Activated naive CD8-positive, alpha-beta T cell treated with anti-CD3 and anti-CD28 coated beads, Interleukin-2, amount 10 ng/mL, durations not matched to agents 7 days and 5 days (primary cell): Measurements from ENCODE around the gene PARD3B. TPM values are rescaled to one million over a fixed set of nuclear protein-coding genes. Genes with fewer than 3 reads are reported as not detected.

Experiments
- ATAC-seq: fragments of 150-1000 bp; cut with Tn5 transposase; one replicate; pipeline ENCODE4 v1.10.0; 2021; ENCODE audit warnings: low read depth, moderate library complexity
- POLR2A ChIA-PET: fragments of 350-600 bp; sonication (Branson Sonifier 250); formaldehyde crosslinking; loops from one replicate; lab custom pipeline; 2021; ENCODE audit warnings: antibody characterized with exemption; lab: Charles Lee
- DNase-seq: peaks from one replicate; pipeline ENCODE4 v3.0.0; 2021
- H3K27ac Mint-ChIP-seq: one replicate; pipeline ENCODE4 v1.8.0; 2022; ENCODE audit warnings: mild to moderate bottlenecking, mixed read lengths
- H3K27me3 Mint-ChIP-seq: one replicate; pipeline ENCODE4 v1.8.0; 2022; ENCODE audit warnings: mild to moderate bottlenecking, moderate library complexity, mixed read lengths
- H3K36me3 Mint-ChIP-seq: one replicate; pipeline ENCODE4 v1.8.0; 2021; ENCODE audit warnings: mild to moderate bottlenecking, mixed read lengths
- H3K4me1 Mint-ChIP-seq: one replicate; pipeline ENCODE4 v1.8.0; 2021; ENCODE audit warnings: mixed read lengths
- H3K4me3 Mint-ChIP-seq: one replicate; pipeline ENCODE4 v1.8.0; 2022; ENCODE audit warnings: mild to moderate bottlenecking, moderate library complexity, mixed read lengths
- H3K9me3 Mint-ChIP-seq: one replicate; pipeline ENCODE4 v1.8.0; 2021; ENCODE audit warnings: mixed read lengths
- total RNA-seq, 2 experiments: library from RNA; stranded (reverse); gene quantifications; one replicate each; pipeline ENCODE4 v1.2.3, GENCODE V29; 2021

PARD3B gene
- total RNA-seq, 2 experiments from 2014 or later = 0.55 to 1.0 TPM

GRCh38 chr2:205571360-205571959 lies 1026.2 kb downstream of the PARD3B start:
- Mint-ChIP-seq H3K36me3 (no peaks in the 10 kb centered on the region), H3K27ac (no peak overlapping the region), H3K4me3 (no peak overlapping the region), H3K27me3 (no peaks in the 10 kb centered on the region), H3K9me3 (peaks cover 1% of the 10 kb centered on the region), H3K4me1 (peaks cover 2% of the 10 kb centered on the region)
- POLR2A ChIA-PET = no interaction called here
- no peak for DNase-seq
- ATAC-seq = no peak

GRCh38 chr2:205574001-205574400 lies 1028.7 kb downstream of the PARD3B start:
- peaks cover 2% of the 10 kb centered on the region for H3K9me3 Mint-ChIP-seq
- H3K4me3 Mint-ChIP-seq = no peak overlapping the region
- DNase-seq = no peak
- ATAC-seq = no peak
- H3K36me3 Mint-ChIP-seq = no peaks in the 10 kb centered on the region
- H3K27ac Mint-ChIP-seq = no peak overlapping the region
- H3K27me3 Mint-ChIP-seq = no peaks in the 10 kb centered on the region
- POLR2A ChIA-PET = no interaction called here
- H3K4me1 Mint-ChIP-seq = no peaks in the 10 kb centered on the region

DNA sequence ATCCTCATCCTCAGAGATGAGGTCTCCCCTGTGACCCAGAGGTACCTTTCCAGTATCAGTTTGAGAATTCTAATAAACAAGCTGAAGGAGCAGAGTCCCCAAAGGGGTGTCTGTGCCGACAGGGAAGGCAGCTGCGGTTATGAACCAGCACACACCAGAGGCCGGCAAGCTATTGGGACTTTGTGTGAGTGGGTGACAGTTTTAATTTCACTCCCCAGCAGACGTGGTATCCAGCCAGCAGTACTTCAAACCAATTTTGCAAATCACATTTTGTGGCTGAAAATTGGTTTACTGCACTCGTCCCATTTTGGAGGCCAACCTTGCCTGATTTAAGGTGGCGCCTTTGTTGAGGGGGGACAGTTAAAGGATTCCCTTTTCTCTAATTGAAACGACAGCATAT lies 1034.1 kb downstream of the PARD3B start:
- Mint-ChIP-seq H3K27ac (no peak overlapping the region), H3K4me1 (no peaks in the 10 kb centered on the region), H3K4me3 (no peak overlapping the region), H3K27me3 (no peaks in the 10 kb centered on the region), H3K9me3 (peaks cover 3% of the 10 kb centered on the region), H3K36me3 (no peaks in the 10 kb centered on the region)
- DNase-seq = no peak
- ATAC-seq = no peak
- POLR2A ChIA-PET = no interaction called here

DNA sequence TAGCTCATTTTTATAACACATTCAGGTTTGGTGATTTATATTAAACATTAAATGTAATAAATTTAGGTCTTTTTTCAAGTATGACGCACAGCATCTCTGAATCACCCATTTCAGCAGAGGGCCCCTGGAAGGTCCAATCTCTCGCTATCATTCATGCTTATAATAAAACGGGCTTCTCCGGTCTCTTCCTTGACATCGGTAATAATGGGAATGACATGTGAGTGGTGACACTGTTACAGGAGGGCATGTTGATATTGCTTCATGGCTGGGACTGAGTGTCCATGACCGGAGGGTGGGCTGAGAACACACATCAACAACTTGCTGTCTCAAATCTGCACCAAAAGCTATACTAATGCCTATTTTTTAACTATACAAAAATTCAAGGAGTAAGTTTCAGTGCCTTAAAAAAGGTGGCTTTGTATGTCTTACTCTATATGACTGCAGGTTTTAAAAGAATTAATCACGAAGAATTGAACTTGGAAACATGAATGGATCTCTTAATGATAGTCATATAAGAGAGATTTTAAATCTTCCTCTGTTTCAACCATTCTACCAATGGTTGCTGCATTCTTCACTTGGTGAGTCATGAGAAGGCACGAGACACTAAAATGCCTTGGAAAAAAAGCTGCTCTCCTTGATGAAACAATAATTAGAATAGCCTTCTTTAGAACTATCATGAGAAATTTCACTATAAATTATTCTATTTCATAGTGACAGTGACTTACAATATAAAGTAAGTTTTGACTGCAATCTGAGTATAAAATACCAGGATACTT lies 1035.1 kb downstream of the PARD3B start:
- no peak for ATAC-seq
- no peaks in the 10 kb centered on the region for H3K4me1 Mint-ChIP-seq
- no peak overlapping the region for H3K27ac Mint-ChIP-seq
- no peaks in the 10 kb centered on the region for H3K27me3 Mint-ChIP-seq
- H3K9me3 Mint-ChIP-seq = peaks cover 3% of the 10 kb centered on the region
- DNase-seq = no peak
- POLR2A ChIA-PET = no interaction called here
- no peak overlapping the region for H3K4me3 Mint-ChIP-seq
- H3K36me3 Mint-ChIP-seq = no peaks in the 10 kb centered on the region

DNA sequence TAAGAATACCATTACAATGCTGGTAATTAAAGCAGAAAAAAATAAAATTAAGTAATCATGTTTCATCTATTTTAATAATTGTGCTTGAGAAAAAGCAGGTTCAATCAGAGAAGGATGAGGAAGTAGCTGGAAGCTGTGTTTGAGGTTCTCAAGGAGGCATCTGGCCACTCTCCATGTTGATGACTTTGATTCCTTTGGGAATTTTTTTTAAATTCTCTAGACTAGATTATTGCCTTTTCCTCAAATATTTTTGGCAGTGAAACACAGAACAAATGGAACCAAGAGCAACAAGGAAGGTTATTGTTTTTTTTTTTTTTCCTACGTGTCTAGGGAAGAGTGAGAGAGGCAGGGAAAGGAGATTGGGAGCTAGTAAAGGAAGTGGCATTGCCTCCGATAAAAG lies 1037.1 kb downstream of the PARD3B start:
- Mint-ChIP-seq H3K36me3 (no peaks in the 10 kb centered on the region), H3K9me3 (peaks cover 1% of the 10 kb centered on the region), H3K27me3 (no peaks in the 10 kb centered on the region), H3K4me3 (no peak overlapping the region), H3K4me1 (no peaks in the 10 kb centered on the region), H3K27ac (no peak overlapping the region)
- DNase-seq = no peak
- no peak for ATAC-seq
- POLR2A ChIA-PET = no interaction called here

GRCh38 chr2:205585449-205586383 lies 1040.4 kb downstream of the PARD3B start:
- H3K4me3 Mint-ChIP-seq = no peak overlapping the region
- H3K27ac Mint-ChIP-seq = no peak overlapping the region
- H3K36me3 Mint-ChIP-seq = no peaks in the 10 kb centered on the region
- H3K4me1 Mint-ChIP-seq = no peaks in the 10 kb centered on the region
- ATAC-seq (no peak), DNase-seq (no peak)
- H3K9me3 Mint-ChIP-seq = peaks cover 1% of the 10 kb centered on the region
- POLR2A ChIA-PET = no interaction called here
- H3K27me3 Mint-ChIP-seq = no peaks in the 10 kb centered on the region

DNA sequence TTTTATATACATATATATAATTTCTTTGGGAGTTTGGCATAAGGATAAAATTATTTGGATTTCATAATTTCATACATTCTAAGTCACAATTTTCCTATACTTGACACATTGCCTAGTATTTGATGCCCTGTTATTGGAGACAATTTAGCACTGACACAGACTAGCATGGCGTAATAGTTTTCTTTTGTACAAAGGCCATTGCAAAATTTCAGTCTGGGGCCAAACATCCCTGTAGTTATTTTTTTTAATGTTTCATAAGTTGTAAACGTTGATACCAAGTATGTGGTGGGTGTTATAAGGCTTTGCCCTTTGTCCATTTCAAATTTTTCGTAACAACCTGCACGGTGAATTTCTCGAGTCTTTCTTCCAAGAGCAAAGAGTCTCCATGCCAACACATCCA lies 1041.4 kb downstream of the PARD3B start:
- POLR2A ChIA-PET = no interaction called here
- H3K4me1 Mint-ChIP-seq = no peaks in the 10 kb centered on the region
- no peak for ATAC-seq
- H3K4me3 Mint-ChIP-seq = no peak overlapping the region
- no peak overlapping the region for H3K27ac Mint-ChIP-seq
- peaks cover 1% of the 10 kb centered on the region for H3K9me3 Mint-ChIP-seq
- peaks cover 4% of the 10 kb centered on the region for H3K27me3 Mint-ChIP-seq
- DNase-seq = no peak
- no peaks in the 10 kb centered on the region for H3K36me3 Mint-ChIP-seq

DNA sequence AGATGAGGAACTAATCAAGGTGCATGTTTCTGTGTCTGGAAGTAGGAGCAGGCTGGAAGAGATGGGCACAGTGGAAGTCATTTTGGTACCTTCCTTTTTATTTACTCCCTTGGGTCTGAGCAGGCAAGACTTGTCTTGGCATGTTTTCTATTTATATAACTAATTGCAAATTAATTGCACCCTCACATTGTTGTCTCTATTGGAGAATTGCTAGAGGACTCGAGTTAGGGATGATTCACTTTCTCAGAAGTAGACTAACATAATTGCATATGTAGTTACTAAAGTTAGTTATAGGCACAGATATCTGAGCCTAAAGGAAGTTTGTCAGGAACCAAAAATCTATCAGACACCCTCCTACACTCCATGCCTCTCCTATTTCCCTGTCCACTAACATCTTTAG lies 1044.2 kb downstream of the PARD3B start:
- DNase-seq = no peak
- peaks cover 7% of the 10 kb centered on the region for H3K27me3 Mint-ChIP-seq
- no peaks in the 10 kb centered on the region for H3K4me1 Mint-ChIP-seq

GRCh38 chr2:205590759-205591158 lies 1045.5 kb downstream of the PARD3B start:
- Mint-ChIP-seq H3K4me3 (no peak overlapping the region), H3K27ac (no peak overlapping the region), H3K27me3 (peaks cover 9% of the 10 kb centered on the region), H3K4me1 (no peaks in the 10 kb centered on the region), H3K36me3 (no peaks in the 10 kb centered on the region), H3K9me3 (no peaks in the 10 kb centered on the region)
- DNase-seq (no peak), ATAC-seq (no peak)
- POLR2A ChIA-PET = no interaction called here

More for the DNA sequence above, 1044.2 kb downstream of the PARD3B start:
- no peak overlapping the region for H3K27ac Mint-ChIP-seq
- no peak overlapping the region for H3K4me3 Mint-ChIP-seq
- H3K36me3 Mint-ChIP-seq = no peaks in the 10 kb centered on the region
- ATAC-seq = no peak
- POLR2A ChIA-PET = no interaction called here
- no peaks in the 10 kb centered on the region for H3K9me3 Mint-ChIP-seq

DNA sequence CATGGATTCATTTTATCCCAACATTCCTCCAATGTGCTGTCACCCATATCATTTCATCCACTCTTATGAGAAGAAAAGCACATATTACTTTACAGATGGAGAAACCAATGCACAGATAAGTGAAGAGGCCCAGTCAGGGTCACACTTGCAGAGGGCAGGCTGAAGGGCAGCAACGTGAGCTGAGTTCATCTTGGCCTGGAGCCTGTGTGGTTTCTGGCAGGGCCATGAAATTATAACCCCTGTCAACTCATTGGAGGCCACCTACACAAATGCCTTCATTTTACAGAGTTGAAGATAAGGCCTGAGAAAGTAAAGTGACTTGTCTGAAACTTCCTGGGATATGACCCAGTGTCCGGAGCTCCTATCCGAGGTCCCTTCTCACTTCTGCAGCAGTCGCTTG lies 1048.6 kb downstream of the PARD3B start:
- no peak for ATAC-seq
- DNase-seq = no peak
- H3K4me1 Mint-ChIP-seq = no peaks in the 10 kb centered on the region
- H3K4me3 Mint-ChIP-seq = no peak overlapping the region
- H3K27ac Mint-ChIP-seq = no peak overlapping the region
- H3K9me3 Mint-ChIP-seq = peaks cover 4% of the 10 kb centered on the region
- H3K36me3 Mint-ChIP-seq = no peaks in the 10 kb centered on the region
- POLR2A ChIA-PET = no interaction called here
- peaks cover 19% of the 10 kb centered on the region for H3K27me3 Mint-ChIP-seq

GRCh38 chr2:205596581-205596980 lies 1051.3 kb downstream of the PARD3B start:
- no peak overlapping the region for H3K4me3 Mint-ChIP-seq
- POLR2A ChIA-PET = no interaction called here
- H3K4me1 Mint-ChIP-seq = no peaks in the 10 kb centered on the region
- H3K36me3 Mint-ChIP-seq = no peaks in the 10 kb centered on the region
- H3K27ac Mint-ChIP-seq = no peak overlapping the region
- H3K9me3 Mint-ChIP-seq = peaks cover 9% of the 10 kb centered on the region
- peaks cover 21% of the 10 kb centered on the region for H3K27me3 Mint-ChIP-seq
- DNase-seq = no peak
- no peak for ATAC-seq

- H3K9me3 Mint-ChIP-seq = peaks cover 22% of the 10 kb centered on the region
- no peak for DNase-seq
- POLR2A ChIA-PET = no interaction called here
- H3K27ac Mint-ChIP-seq = no peak overlapping the region
- peaks cover 27% of the 10 kb centered on the region for H3K27me3 Mint-ChIP-seq
- no peak for ATAC-seq
- H3K36me3 Mint-ChIP-seq = peaks cover 12% of the 10 kb centered on the region
- peaks cover 10% of the 10 kb centered on the region for H3K4me1 Mint-ChIP-seq
- H3K4me3 Mint-ChIP-seq = no peak overlapping the region
Observed at GRCh38 chr2:205605638-205606304, 1060.5 kb downstream of the PARD3B start.

DNA sequence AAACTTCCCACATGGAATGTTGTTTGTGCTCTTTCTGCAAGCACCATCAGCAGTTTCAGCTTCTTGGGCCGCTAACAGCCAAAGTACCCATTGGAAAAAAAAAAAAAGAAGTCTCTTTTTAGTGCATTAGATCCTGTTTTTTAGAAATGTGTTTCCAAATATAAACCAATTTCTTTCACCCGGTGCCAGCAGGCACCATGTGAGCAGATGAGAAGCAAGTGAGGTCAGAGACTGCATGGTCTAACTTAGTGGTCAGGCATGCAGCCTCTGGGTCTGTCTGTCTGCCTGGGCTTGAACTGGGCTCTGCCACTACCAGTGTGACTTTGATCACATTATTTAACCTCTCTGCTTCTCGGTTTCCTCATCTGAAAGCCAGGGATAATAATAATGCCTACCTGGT lies 1061.9 kb downstream of the PARD3B start:
- POLR2A ChIA-PET = no interaction called here
- no peak for DNase-seq
- H3K4me3 Mint-ChIP-seq = no peak overlapping the region
- peaks cover 26% of the 10 kb centered on the region for H3K27me3 Mint-ChIP-seq
- H3K9me3 Mint-ChIP-seq = peaks cover 17% of the 10 kb centered on the region
- ATAC-seq = no peak
- peaks cover 12% of the 10 kb centered on the region for H3K4me1 Mint-ChIP-seq
- H3K27ac Mint-ChIP-seq = no peak overlapping the region
- peaks cover 14% of the 10 kb centered on the region for H3K36me3 Mint-ChIP-seq
